HG02938 (cell line): ENCODE results near the gene INVS.
"Not testable (repeated sequence)": the region's sequence is repeated elsewhere in the genome, so short reads cannot be mapped to it uniquely, and the experiment has no call there.

Experiments used
- ATAC-seq: cut with Tn5 transposase; IDR thresholded peaks from one replicate; pipeline ENCODE4 v1.9.1; 2021; ENCODE audit warnings: mild to moderate bottlenecking, moderate library complexity; ENCODE audit not compliant: unreplicated experiment

INVS gene

DNA sequence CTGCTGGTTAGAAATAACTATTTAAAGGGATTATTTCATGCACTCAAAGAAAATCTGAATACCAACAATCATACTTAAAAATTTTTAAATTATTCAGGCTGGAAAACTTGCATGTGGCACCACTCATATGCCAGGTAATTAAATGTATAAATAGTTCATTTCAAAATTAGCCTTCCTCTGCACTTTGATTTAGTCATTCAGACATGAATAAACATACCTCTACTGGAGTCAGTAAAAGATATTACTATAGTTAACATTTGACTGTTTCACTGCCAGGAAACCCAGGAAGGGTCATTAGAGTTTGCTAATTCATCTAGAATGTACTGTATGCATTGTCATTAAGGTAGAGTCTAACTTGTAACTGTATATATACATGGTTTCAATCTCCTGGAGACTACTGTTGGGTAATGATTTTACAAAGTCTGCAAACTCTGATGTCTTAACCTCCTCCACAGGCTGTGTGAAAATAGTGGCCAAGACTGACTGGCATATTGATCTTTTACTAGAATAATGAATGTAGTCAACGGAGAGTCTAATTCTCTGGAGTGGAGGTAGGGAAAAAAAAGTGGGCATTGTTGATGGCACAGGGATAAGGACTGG lies 210.0 kb downstream of the INVS start:
- ATAC-seq: no peak

DNA sequence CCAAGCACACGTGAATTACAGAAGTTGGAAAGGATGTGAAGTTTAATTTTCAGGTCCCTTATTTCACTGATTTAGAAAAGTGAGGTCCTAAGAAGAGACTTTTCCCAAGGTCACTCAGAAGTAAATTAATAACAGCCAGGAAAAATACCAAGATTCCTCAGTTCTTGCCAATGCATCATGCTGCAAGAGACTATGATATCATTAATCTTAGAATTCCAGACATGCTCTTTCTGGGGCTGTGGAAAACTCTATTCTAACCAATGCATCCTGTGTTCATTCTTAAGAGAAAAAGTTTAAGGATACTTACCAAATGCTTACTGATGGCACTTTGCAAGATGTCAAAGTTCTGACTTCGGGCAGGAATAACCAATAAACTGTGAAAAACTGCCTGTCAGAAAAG lies 210.9 kb downstream of the INVS start:
- no peak for ATAC-seq

DNA sequence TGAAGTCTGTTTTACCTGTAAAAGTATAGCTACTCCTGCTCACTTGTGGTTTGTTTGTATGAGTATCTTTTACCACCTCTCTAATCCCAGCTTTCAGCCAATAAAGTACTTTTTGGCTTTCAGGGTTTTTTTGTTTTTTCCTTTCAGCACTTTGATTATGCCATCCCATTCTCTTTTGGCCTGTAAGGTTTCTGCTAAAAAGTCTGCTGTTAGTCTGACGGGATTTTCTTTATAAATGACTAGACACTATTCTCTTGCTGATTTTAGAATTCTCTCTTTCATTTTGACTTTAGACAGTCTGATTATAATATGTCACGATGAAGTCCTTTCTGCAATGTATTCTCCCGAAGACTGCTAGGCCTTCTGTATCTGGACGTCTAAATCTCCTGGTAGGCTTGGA lies 216.5 kb downstream of the INVS start:
- ATAC-seq: no peak

DNA sequence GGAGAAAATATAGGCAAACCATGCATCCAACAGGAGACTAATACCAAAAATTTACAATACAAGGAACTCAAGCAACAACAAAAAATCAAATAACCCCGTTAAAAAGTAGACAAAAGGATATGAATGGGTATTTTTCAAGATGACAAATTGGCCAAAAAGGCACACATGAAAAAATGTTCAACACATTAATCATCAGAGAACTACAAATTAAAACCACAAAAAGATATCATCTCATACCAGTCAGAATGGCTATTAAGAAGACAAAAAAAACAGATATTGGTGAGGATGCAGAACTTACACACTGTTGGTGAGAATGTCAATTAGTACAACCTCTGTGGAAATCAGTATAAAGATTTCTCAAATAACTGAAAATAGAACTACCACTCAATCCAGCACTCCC lies 218.7 kb downstream of the INVS start:
- no peak for ATAC-seq

GRCh38 chr9:100322954-100323536 lies 224.0 kb downstream of the INVS start:
- no peak for ATAC-seq

DNA sequence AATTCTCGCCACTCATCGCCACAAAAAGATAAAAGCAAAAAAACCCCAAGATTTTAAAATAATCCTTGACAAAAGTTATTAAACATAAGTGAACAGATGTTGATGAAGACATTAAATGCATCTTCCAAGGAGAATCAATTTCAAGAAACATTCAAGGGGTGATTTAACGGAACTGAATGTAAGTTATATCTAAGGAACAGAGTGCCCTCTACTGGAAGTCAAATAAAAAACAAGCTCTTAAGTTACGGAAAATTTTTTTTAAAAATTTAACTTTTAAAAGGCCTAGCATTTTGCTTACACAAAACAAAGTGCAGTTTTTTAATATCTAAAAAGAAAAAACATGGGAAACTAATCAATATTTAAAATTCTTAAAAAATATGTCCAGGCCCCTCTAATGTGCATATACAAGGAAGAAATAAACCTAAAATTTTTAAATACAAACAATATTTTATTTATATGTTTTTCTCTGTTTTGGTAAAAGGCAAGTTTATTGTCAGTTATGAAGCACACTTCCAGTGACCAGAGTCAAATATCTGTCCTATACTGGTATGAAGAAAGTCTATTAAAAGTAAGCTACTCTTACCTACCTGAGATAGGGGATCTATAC lies 225.7 kb downstream of the INVS start:
- ATAC-seq: no peak

DNA sequence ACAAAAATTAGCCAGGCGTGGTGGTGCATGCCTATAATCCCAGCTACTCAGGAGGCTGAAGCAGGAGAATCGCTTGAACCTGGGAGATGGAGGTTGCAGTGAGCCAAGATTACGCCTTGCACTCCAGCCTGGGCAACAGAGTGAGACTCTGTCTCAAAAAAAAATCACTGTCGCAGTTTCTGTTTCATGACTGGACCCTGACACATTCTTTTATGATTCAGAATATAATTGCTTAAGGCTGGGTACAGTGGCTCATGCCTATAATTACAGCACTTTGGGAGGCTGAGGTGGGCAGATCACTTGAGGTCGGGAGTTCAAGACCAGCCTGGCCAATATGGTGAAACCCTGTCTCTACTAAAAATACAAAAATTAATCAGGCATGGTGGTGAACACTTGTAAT lies 239.7 kb downstream of the INVS start:
- not testable (repeated sequence) for ATAC-seq

DNA sequence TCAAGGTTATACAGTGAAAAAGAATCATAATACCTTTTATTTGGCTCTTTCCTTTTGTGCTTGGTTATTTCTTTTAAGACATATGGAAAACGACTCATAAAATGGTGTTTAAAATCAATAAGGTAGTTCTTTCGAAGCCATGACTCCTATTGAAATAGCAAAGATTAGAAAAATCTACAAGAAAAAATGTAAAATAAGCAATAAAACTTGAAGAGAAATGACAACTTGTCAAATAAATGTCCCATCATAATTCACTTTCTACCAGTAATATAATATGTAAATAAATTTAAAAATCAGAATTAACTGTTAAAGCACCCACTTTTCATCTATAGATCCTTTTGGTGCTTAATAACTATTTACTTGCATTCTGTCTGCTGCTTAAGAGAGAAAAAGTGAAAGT lies 241.2 kb downstream of the INVS start:
- ATAC-seq: no peak

GRCh38 chr9:100341889-100342288 lies 242.8 kb downstream of the INVS start:
- ATAC-seq: no peak

DNA sequence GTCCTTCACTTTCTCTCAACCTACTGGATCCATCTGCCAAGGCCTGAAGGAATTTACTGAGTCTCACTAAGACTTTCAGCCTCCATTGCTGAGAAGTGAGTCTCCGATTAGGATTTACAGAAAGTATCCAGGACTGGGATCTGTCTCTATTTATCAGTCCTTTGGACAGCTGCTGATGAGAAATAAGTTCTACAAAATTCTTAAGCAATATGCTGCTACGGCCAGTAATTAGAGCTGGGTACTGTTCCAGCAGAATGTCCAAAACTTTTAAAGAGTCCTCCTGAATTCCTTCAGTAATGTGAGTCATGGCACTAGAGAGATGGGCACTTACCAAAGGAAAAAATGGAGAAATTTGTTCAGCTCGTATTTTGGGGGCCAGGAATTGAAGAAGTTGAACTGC lies 247.8 kb downstream of the INVS start:
- ATAC-seq: no peak

- no peak for ATAC-seq
Measured at GRCh38 chr9:100350188-100350587, 251.1 kb downstream of the INVS start.
